ENCODE results near the gene TAX1BP3.
A peak's percentile ranks its signal among the peaks of the same experiment; 100 is the strongest.

TAX1BP3 gene

GRCh38 chr17:3657874-3658783 lies 10.2 kb downstream of the TAX1BP3 start:
- DNase-seq, result no peak

- DNase-seq, result no peak
Observed at GRCh38 chr17:3657588-3657869, 10.8 kb downstream of the TAX1BP3 start.

GRCh38 chr17:3656755-3657587 lies 11.4 kb downstream of the TAX1BP3 start:
- no peak for DNase-seq

- no peak for DNase-seq
Observed at GRCh38 chr17:3656353-3656752, 12.0 kb downstream of the TAX1BP3 start.

- DNase-seq, result no peak
Observed at GRCh38 chr17:3655766-3656165, 12.6 kb downstream of the TAX1BP3 start.

- DNase-seq, result peak; percentile 70
Observed at GRCh38 chr17:3647769-3648555, 20.4 kb downstream of the TAX1BP3 start.

- DNase-seq, result no peak
Observed at GRCh38 chr17:3647251-3647650, 21.1 kb downstream of the TAX1BP3 start.

- DNase-seq, result no peak
Observed at GRCh38 chr17:3645310-3645709, 23.1 kb downstream of the TAX1BP3 start.

GRCh38 chr17:3643889-3644349 lies 24.5 kb downstream of the TAX1BP3 start:
- peak; percentile 69 for DNase-seq

- no peak for DNase-seq
Observed at GRCh38 chr17:3641717-3642486, 26.5 kb downstream of the TAX1BP3 start.

- DNase-seq, result no peak
Observed at GRCh38 chr17:3641014-3641413, 27.4 kb downstream of the TAX1BP3 start.

GRCh38 chr17:3639981-3640596 lies 28.3 kb downstream of the TAX1BP3 start:
- DNase-seq, result peak; percentile 76

- peak; percentile 63 for DNase-seq
Observed at GRCh38 chr17:3636908-3637373, 31.4 kb downstream of the TAX1BP3 start.

- peak; percentile 96 for DNase-seq
Observed at GRCh38 chr17:3636154-3636907, 32.0 kb downstream of the TAX1BP3 start, which contains the start of the genes CTNS and SHPK. Gene CTNS (plus strand): TSS chr17:3636760. CDS start chr17:3640207, 3,447 bp downstream. Gene SHPK (minus strand): TSS chr17:3636250. CDS start chr17:3636219, 31 bp downstream.

- DNase-seq, result no peak
Observed at GRCh38 chr17:3635474-3636153, 32.8 kb downstream of the TAX1BP3 start.

GRCh38 chr17:3632287-3632686 lies 36.1 kb downstream of the TAX1BP3 start:
- DNase-seq, result no peak

- DNase-seq, result no peak
Observed at GRCh38 chr17:3630781-3631180, 37.6 kb downstream of the TAX1BP3 start.

GRCh38 chr17:3627769-3628167 lies 40.6 kb downstream of the TAX1BP3 start:
- no peak for DNase-seq

- no peak for DNase-seq
Observed at GRCh38 chr17:3626831-3627768, 41.3 kb downstream of the TAX1BP3 start.
